Occipital lobe (tissue), 2 donors: ENCODE measurements around the gene METTL5. TPM values are rescaled to one million over a fixed set of nuclear protein-coding genes. Genes with fewer than 3 reads are reported as not detected.
"Not testable (repeated sequence)": the region's sequence is repeated elsewhere in the genome, so short reads cannot be mapped to it uniquely, and the experiment has no call there.

Experiments used
- DNase-seq: peaks from one replicate; lab custom pipeline; 2025; lab: John Stamatoyannopoulos, UW
- total RNA-seq: library from RNA; depleted of rRNA; stranded (reverse); fragments of >200 nt; gene quantifications from one replicate; pipeline ENCODE4 v1.2.3, GENCODE V29; 2014

Gene METTL5
- total RNA-seq, 1 donor from 2014 or later, result 37.1 TPM

DNA sequence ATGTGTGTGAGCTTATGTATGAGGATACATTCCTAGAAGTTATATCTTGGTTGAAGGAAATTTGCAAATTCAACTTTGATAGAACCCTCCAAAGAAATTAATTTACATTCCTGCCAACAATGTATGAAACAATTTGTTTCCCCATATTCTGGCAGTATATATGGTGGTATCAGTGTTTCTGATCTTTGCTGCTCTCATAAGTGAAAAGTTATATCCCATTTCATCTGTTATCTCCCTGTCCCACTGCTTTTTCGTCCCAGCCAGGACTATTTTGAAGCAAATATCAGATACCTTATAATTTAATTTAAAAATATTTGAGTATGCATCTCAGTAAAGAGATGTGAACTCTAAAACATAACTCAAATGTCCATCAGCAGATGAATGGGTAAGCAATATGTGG is 9.7 kb upstream of the METTL5 start:
- no peak for DNase-seq

DNA sequence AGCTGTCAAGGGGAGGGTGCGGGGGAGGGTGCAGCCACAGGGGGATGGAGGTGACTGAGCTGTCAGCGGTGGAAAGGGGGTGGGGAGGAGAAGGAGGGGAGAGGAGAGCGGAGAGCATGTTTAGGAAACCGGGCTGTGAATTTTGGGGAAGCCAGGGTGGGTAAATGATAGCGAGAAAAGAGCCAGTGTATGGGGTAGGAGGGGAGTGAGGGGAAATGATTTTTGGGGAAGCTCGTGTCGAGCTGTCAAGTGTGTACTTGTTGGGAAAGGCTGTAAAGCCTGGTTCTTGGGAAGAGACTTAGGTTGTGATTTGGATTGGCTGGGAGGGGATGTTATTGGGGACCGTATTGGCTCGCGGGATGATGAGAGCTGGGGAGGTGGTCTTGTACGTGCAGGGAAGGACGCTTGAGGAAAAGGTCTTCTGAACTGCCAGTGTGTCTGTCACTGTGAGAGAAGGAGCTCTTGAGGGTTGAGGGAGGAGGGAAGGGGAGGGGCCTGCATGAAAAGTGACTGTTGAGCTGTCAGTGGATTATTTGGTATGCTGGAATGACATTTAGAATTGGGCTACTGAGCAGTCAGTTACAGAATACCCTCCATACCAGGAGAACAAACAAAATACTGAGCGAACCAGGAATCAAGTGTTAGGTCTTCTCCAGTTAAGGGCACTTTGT is 3.6 kb upstream of the METTL5 start:
- peak; percentile 30 for DNase-seq

DNA sequence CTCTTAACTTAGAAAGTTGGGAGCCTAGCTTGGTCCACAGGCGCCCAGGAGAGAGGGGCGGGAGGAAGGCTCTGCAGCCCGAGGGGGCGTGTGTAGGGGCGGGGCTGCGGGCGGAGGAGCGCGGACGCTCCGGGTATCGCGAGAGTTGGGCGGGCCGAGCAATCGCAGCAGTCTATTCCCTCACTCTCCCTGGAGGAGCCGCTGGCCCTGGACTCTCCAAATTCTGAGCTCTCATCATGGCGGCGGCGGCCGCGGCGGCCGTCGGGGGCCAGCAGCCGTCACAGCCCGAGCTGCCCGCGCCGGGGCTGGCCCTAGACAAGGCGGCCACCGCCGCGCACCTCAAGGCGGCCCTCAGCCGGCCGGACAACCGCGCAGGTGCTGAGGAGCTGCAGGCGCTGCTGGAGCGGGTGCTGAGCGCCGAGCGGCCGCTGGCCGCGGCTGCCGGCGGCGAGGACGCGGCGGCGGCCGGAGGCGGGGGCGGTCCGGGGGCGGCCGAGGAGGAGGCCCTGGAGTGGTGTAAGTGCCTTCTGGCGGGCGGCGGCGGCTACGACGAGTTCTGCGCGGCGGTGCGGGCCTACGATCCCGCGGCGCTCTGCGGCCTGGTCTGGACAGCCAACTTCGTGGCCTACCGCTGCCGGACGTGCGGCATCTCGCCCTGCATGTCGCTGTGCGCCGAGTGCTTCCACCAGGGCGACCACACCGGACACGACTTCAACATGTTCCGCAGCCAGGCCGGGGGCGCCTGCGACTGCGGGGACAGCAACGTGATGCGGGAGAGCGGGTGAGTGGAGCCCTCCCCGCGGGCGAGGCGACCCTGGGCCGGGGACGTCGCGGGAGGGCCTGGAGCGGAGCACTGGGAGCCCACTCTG is 2.8 kb upstream of the METTL5 start, which contains the start of gene UBR3:
UBR3 (plus strand) TSS at position 183 of the 869 bp plus-strand sequence; CDS start at position 237, 54 bp downstream.
- peak; percentile 84 for DNase-seq

DNA sequence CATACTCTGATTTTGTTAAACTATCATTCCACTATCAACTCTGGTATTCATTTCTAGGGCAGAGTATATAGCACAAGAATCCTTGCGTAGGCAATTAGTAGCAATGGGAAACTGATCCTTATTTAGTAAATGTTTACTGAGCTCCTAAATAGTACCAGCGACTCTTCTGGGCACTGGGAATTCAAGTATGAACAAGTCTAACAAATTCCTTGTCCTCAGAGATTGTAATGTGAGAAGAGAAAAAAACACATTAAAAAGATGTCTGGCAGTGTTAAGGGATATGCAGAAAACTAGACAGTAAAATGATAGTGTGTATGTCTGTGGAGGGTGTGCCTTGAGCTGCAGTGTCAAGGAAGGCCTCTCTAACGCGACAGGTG is 721 bp downstream of the METTL5 start:
- no peak for DNase-seq

DNA sequence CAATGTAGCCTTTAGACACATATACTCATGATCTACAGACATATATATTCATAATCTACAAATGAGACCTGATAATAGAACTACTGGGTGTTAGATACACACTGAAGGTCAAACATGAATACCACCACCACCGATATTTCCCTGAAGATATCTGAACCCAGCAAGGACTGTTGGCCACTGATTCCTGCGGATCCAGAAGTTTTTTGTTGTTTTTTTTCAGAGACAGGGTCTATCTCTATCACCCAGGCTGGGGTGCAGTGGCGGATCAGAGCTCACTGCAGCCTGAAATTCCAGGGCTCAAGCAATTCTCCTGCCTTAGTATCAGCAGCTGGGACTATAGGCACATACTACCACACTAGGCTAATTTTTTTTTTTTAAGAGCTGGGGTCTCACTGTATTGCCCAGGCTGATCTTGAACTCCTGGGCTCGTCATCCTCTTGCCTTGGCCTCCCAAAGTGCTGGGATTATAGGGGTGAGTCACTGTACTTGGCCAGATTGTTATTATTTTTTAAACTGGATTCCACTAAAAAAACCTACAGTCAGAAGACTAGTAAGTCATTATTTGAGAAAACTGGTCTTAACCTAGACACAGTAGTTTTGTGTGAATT is 1.8 kb downstream of the METTL5 start:
- no peak for DNase-seq

DNA sequence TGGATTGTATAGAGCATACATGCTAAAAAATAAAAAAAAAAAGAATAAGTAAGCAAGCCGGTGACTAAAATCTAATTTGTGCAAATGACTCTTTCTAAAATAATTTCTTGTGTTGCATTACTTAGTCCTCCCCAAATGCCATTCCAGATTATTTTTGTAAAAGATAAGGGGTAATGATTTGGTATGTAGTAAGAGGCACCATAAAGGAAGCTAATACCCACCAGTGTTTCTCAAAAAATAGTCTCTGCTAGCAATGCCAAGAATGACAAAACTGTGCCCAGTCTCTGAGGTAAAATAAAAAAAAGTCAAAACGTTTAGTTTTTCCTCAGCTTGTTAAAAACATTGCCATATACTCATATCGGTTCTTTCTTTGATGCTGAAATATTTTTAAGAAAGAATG is 2.7 kb downstream of the METTL5 start:
- DNase-seq, result no peak

DNA sequence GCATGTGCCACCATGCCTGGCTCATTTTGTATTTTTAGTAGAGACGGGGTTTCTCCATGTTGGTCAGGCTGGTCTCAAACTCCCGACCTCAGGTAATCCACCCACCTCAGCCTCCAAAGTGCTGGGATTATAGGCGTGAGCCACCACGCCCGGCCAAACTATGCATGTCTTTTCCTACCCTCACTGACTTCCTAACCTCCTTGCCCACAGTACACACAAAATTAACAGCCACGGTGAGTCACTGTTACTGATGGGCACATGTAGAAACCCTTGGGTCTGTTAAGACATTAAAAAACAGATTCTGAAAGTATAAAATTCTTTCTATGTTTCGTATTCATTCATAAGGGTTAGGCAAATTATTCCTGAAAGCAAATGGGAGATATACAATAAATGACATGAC is 4.6 kb downstream of the METTL5 start:
- DNase-seq, result not testable (repeated sequence)

DNA sequence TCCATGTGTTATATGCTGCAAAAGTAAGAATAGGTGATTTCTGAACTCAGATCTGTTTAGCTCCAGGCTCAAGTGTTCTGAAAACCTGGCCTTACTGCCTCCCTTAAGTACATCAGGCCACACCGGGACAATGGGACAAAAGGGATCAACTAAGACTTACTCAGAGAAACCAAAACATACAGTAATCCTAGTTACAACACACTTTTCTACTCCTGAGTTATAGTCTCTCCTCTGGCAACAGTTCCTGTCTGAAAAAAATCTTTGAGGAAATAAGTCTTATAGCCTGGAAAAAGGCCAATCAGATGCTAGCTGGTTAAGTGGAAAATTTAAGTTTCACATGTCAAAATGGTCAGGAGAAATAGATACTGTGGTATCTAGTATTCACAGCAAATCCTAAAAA is 5.6 kb downstream of the METTL5 start:
- no peak for DNase-seq

DNA sequence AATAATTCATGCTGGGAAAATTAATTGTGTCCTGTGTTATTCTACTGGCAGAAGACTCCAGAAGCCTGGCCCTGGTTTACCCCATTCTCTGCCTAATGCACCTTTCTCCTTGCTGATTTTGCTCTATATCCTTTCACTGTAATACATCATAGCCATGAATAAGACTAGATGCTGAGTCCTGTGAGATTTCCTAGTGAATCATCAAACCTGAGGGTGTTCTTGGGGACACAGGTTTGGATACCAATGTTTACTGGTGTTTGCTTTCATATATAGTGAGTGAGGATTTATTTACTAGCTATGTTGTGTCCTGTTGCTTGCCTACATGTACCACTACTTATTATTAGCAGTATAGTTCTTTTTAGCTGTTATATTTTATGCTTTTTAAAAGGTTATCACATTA is 6.5 kb downstream of the METTL5 start:
- no peak for DNase-seq

DNA sequence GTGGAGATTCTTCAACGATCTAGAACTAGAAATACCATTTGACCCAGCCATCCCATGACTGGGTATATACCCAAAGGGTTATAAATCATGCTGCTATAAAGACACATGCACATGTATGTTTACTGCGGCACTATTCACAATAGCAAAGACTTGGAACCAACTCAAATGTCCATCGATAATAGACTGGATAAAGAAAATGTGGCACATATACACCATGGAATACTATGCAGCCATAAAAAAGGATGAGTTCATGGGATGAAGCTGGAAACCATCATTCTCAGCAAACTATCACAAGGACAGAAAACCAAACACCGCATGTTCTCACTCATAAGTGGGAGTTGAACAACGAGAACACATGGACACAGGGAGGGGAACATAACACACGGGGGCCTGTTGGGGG is 7.3 kb downstream of the METTL5 start:
- DNase-seq, result not testable (repeated sequence)

DNA sequence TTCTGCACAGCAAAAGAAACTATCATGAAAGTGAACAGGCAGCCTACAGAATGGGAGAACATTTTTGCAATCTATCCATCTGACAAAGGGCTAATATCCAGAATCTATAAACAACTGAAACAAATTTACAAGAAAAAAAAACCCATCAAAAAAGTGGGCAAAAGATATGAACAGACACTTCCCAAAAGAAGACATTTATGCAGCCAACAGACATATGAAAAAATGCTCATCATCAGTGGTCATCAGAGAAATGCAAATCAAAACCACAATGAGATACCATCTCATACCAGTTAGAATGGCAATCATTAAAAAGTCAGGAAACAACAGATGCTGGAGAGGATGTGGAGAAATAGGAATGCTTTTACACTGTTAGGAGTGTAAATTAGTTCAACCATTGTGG is 7.7 kb downstream of the METTL5 start:
- DNase-seq, result not testable (repeated sequence)

DNA sequence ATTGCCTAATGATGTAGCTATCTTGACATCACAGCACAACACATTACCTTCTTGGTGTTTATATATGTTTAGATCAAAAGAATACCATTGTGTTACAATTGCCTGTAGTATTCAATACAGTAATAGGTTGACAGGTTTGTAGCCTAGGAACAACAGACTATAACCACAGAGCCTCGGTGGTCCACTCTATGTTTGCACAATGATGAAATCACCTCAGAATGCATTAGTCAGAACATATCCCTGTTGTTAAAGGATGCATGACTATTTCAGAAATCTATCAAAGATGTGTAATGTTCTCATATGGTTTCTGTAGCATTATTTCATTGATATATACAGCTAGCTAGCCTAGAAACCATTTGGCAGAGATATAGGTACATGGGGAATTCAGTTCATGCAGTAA is 8.9 kb downstream of the METTL5 start:
- no peak for DNase-seq

DNA sequence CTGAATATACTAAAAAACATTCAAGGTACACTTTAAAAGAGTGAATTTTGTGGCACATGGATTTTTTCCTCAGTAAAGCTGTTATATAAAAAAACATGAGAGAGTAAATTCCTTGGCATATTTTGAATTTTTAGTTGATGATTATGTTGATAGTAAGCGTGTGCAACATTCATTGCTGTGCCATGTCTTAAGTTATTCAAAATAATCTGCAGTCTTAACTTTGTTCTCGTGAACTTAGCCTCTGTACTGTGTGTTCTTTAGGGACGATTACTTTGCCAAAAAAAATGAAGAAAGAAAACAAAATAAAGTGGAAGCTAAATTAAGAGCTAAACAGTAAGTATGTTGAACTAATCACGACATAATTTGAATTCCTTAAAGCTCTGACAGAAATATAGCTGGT is 16.5 kb downstream of the METTL5 start:
- no peak for DNase-seq

DNA sequence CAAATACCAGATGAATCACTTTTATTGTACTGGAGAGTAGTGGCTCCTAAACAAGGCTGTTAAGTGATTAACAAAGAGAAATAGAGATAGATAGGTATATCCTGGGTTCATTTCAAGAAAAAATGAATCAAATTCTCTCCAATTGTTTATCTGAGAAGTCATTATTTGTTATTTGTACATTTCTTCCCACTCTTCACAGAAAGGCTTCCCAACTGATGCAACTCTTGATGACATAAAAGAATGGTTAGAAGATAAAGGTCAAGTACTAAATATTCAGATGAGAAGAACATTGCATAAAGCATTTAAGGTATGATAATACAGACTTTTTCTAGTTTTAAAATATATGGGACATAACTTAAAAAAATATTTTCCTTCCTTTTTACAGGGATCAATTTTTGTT is 18.1 kb downstream of the METTL5 start:
- DNase-seq, result no peak

DNA sequence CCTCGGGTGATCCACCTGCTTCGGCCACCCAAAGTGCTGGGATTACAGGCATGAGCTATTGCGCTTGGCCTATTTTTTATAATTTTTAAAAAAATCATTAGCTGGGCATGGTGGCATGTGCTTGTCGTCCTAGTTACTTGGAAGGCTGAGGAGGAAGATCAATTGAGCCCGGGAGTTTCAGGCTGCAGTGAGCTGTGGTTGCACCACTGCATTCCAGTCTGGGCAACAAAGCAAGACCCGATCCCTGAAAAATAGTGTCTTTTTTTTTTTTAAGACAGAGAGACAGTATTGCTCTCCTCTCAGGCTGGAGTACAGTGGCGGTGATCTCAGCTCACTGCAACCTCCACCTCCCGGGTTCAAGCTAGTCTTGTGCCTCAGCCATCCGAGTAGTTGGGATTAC is 21.2 kb downstream of the METTL5 start:
- DNase-seq, result no peak

DNA sequence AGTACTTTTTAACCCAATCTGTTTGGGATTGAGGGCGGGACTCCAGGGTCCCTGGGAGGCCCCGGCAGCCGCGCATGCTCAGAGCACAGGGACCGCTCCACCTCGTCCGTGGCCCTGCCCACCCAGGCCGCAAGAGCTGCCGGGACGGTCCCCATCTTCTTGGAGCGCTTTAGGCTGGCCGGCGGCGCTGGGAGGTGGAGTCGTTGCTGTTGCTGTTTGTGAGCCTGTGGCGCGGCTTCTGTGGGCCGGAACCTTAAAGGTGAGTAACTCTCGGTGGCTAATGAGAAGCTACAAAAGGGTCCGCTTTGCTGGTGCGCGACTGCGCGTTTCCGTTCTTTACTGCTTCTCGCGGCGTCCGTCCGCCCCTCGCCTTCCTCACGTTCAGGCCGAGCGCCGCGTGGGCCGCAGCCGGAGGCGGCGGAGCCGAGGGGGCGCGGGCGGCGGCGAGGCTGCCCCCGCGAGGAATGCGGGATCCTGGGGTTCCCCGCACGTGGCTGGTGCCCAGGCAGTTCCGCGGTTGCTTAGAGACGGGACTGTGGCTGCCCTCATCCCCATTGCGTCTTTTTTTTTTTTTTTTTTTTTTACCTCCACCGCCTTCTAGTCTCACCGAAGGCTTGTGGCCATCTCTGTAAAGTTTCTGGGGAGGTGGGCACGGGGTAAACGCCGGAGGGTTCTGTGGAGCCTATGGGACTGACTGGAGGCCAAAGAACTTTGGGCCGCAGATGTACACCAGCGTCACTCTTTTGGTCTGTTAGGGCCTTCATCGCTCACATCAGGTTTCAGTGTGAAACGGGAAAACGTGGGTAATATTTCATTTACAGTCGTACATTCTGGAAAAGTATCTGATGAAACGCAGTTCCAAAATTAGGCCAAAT is 25.8 kb downstream of the METTL5 start, which contains the start of gene SSB:
SSB (plus strand) TSS at position 154 of the 875 bp plus-strand sequence. CDS start 2,090 bp downstream, outside the sequence.
- DNase-seq, result peak; percentile 87

DNA sequence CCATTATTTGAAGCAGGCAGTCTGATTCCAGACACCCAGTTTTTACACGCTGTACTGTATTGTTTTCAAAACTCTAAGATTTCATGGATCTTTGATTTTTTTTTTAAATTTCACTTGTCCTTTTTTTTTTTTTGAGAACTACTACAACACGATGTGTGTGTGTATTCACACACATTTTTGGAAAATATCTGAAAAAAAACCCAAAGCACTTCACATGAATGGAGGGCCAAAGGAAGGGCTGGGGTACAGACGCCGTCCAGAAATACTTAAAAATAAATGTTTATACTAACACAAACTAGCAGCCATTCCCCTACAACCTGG is 26.3 kb downstream of the METTL5 start:
- no peak for DNase-seq

DNA sequence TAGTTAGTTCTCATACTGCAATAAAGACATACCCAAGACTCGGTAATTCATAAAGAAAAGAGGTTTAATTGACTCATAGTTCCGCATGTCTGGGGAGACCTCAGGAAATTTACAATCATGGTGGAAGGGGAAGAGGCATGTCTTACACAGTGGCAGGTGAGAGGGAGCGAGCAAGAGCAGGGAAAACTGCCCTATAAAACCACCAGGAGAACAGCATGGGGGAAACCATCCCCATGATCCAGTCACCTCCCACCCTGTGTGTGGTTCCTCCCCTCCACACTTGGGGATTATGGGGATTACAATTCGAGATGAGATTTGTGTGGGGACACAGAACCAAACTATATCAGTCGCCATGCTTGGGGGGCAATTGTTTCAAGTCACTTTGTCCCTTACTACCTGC is 27.1 kb downstream of the METTL5 start:
- DNase-seq, result no peak

DNA sequence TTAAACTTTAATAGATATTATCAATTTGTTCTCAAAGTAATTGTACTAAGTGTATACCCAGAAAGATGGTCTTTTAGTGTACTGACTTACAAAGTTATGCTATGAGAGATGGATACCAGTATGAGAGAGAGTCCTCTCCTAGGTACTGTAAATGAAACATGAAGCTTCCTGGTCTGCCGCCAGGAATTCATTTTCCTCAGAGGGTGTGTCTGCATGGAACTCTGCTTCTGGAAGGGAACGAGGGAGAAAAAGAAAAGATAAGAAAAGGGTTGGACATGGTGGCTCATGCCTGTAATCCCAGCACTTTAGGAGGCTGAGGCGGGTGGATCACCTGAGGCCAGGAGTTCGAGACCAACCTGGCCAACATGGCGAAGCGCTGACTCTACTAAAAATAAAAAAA is 28.3 kb downstream of the METTL5 start:
- DNase-seq, result no peak

DNA sequence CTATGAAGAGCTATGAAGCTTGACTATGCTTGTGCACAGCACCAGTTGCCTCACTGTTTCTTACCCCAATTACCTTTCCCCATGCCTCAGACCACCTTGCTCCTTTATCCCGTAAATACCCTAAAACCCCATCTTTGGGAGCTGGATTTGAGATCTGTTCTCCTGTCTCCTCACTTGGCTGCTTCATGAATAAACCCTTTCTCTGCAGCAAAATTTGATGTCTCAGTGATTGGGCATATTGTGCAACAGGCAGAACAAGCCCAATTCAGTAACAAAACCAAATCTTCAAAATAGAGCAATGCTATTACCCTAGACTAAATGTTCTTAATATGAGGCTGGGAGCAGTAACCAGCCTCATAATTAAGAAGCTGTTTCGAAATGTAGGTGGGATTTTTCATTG is 29.5 kb downstream of the METTL5 start:
- DNase-seq, result no peak

DNA sequence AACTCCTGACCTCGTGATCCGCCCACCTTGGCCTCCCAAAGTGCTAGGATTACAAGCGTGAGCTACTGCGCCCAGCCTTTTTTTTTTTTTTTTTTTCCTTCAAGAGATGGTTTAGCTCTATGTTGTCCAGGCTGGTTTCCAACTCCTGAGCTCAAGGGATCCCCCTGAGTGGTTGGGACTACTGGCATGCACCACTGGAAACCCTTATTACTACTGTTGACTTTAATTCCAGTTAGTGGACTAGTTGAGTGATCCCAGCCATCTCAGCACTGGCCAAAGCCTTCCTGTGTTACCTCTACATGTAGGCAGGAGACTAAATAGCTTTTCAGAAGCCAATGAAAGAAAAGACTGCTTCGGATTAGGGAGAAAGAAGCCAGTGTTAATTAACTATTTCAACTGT is 34.1 kb downstream of the METTL5 start:
- no peak for DNase-seq

DNA sequence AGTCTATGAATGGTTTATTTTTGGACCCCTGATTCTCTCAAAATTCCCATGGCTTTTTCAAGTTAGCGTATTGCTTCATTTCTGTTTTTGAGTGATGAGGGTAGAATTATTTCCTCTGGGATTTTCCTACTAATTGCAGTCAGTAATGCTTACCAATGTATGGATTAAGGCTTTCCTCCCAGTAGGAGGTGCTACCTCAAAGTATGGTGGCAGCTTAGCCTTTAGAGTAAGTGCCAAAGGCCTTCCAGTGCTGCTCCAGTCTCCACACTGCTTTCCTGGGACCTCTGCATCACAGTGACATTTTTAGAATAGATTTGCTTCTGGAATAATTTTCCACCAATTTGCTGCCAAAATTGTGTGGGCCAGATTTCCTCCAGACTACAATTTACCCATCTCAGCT is 42.2 kb downstream of the METTL5 start:
- no peak for DNase-seq
